ENCODE measurements around the gene DNAJB11.

GRCh38 chr3:186569779-186570095 is 783 bp upstream of the DNAJB11 start:
- TF ChIP-seq, protein P1, sequence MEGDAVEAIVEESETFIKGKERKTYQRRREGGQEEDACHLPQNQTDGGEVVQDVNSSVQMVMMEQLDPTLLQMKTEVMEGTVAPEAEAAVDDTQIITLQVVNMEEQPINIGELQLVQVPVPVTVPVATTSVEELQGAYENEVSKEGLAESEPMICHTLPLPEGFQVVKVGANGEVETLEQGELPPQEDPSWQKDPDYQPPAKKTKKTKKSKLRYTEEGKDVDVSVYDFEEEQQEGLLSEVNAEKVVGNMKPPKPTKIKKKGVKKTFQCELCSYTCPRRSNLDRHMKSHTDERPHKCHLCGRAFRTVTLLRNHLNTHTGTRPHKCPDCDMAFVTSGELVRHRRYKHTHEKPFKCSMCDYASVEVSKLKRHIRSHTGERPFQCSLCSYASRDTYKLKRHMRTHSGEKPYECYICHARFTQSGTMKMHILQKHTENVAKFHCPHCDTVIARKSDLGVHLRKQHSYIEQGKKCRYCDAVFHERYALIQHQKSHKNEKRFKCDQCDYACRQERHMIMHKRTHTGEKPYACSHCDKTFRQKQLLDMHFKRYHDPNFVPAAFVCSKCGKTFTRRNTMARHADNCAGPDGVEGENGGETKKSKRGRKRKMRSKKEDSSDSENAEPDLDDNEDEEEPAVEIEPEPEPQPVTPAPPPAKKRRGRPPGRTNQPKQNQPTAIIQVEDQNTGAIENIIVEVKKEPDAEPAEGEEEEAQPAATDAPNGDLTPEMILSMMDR (conservative IDR thresholded peaks at IDR 0.05), result no peak
- TF ChIP-seq EZH2 (IDR thresholded peaks at IDR 0.05; ENCODE audit: low read depth), result no peak
